ENCODE data around the gene B3GNT4.
"Not testable (repeated sequence)": the region's sequence is repeated elsewhere in the genome, so short reads cannot be mapped to it uniquely, and the experiment has no call there.

DNA sequence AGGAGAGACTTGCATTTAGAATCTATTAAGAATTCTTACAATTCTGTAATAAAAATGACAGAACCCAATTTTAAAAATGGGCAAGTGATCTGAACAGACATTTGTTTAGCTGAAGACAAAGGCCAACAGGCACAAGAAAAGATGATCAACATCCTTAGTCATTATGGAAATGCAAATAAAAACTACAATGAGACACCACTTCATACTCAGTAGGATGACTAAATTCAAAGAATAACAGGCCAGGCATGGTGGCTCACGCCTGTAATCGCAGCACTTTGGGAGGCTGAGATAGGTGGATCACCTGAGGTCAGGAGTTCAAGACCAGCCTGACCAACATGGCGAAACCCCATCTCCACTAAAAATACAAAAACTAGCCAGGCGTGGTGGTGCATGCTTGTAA lies 55.0 kb downstream of the B3GNT4 start:
- not testable (repeated sequence) for TF ChIP-seq POLR2A (IDR thresholded peaks at IDR 0.05; ENCODE audit: control extremely low read depth in 1 of 2, low read depth in 2 of 2, low read length in 2 of 2); POLR2AphosphoS5 (IDR thresholded peaks at IDR 0.05; ENCODE audit: low read depth, low read length); ASH2L (IDR thresholded peaks at IDR 0.05; ENCODE audit: low read length)
- TF ChIP-seq, protein P1, sequence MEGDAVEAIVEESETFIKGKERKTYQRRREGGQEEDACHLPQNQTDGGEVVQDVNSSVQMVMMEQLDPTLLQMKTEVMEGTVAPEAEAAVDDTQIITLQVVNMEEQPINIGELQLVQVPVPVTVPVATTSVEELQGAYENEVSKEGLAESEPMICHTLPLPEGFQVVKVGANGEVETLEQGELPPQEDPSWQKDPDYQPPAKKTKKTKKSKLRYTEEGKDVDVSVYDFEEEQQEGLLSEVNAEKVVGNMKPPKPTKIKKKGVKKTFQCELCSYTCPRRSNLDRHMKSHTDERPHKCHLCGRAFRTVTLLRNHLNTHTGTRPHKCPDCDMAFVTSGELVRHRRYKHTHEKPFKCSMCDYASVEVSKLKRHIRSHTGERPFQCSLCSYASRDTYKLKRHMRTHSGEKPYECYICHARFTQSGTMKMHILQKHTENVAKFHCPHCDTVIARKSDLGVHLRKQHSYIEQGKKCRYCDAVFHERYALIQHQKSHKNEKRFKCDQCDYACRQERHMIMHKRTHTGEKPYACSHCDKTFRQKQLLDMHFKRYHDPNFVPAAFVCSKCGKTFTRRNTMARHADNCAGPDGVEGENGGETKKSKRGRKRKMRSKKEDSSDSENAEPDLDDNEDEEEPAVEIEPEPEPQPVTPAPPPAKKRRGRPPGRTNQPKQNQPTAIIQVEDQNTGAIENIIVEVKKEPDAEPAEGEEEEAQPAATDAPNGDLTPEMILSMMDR (IDR thresholded peaks at IDR 0.05; ENCODE audit: control extremely low read depth in 1 of 3, insufficient read depth in 1 of 3, low read depth in 1 of 3, low read length in 3 of 3) = not testable (repeated sequence)
- TF ChIP-seq, protein P2, sequence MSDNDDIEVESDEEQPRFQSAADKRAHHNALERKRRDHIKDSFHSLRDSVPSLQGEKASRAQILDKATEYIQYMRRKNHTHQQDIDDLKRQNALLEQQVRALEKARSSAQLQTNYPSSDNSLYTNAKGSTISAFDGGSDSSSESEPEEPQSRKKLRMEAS (IDR thresholded peaks at IDR 0.05) = not testable (repeated sequence)

Data from H1 (cell line).